Brain microvascular endothelial cell (primary cell): ENCODE data around the gene DTHD1.

Experiments used
- DNase-seq: peaks from one replicate; pipeline ENCODE4 v3.0.0-alpha.2; 2020
- H3K27ac ChIP-seq: fragments of 250-450 bp; sonication (Bioruptor Pico); 2 replicates; pipeline ENCODE4 v1.5.1; 2020; ENCODE audit warnings: mild to moderate bottlenecking, moderate library complexity
- H3K27me3 ChIP-seq: fragments of 250-450 bp; sonication (Bioruptor Pico); replicated peaks from 2 replicates; pipeline ENCODE4 v1.5.1; 2020; ENCODE audit warnings: mild to moderate bottlenecking
- H3K36me3 ChIP-seq: fragments of 250-450 bp; sonication (Bioruptor Pico); replicated peaks from 2 replicates; pipeline ENCODE4 v1.5.1; 2020; ENCODE audit warnings: mild to moderate bottlenecking
- H3K4me3 ChIP-seq: 2 replicates; pipeline ENCODE4 v1.5.1; 2011; ENCODE audit warnings: low read depth, mild to moderate bottlenecking, control low read depth, low read length, moderate library complexity
- CTCF ChIP-seq: IDR thresholded peaks from 2 replicates; pipeline ENCODE4 v1.5.1; 2011; ENCODE audit warnings: low read depth, mild to moderate bottlenecking, moderate library complexity, low read length, control low read depth, inconsistent platforms; ENCODE audit errors: missing control alignments
- in situ Hi-C: cut with HindIII; loops from 2 replicates; pipeline ENCODE4 v1.10.0; 2017; ENCODE audit warnings: low sequenced_read_pairs, low pct_ligation_motif_present

Gene DTHD1

GRCh38 chr4:36358173-36358572, 76.8 kb downstream of the DTHD1 start:
- no peak for TF ChIP-seq CTCF
- in situ Hi-C loops = no loop called here
- H3K27me3 ChIP-seq = no peaks in the 10 kb centered on the region
- no peak overlapping the region for H3K4me3 ChIP-seq
- no peak overlapping the region for H3K27ac ChIP-seq
- DNase-seq = no peak
- H3K36me3 ChIP-seq = no peaks in the 10 kb centered on the region

- no peaks in the 10 kb centered on the region for H3K36me3 ChIP-seq
- DNase-seq = no peak
- no peak overlapping the region for H3K4me3 ChIP-seq
- H3K27me3 ChIP-seq = no peaks in the 10 kb centered on the region
- in situ Hi-C loops = no loop called here
- no peak for TF ChIP-seq CTCF
- no peak overlapping the region for H3K27ac ChIP-seq
Measured at GRCh38 chr4:36360755-36361154, 79.3 kb downstream of the DTHD1 start.

- no peak for DNase-seq
- Histone ChIP-seq H3K27ac (no peak overlapping the region), H3K27me3 (no peaks in the 10 kb centered on the region), H3K36me3 (no peaks in the 10 kb centered on the region), H3K4me3 (no peak overlapping the region)
- in situ Hi-C loops = no loop called here
- TF ChIP-seq CTCF = no peak
Measured at GRCh38 chr4:36363024-36363423, 81.6 kb downstream of the DTHD1 start.

GRCh38 chr4:36374836-36375511, 93.6 kb downstream of the DTHD1 start:
- no peak for TF ChIP-seq CTCF
- no peak overlapping the region for H3K27ac ChIP-seq
- no peak for DNase-seq
- H3K36me3 ChIP-seq = no peaks in the 10 kb centered on the region
- in situ Hi-C loops = no loop called here
- H3K4me3 ChIP-seq = no peak overlapping the region
- H3K27me3 ChIP-seq = no peaks in the 10 kb centered on the region

- no peak for TF ChIP-seq CTCF
- H3K4me3 ChIP-seq = no peak overlapping the region
- H3K27ac ChIP-seq = no peak overlapping the region
- no peak for DNase-seq
- no peaks in the 10 kb centered on the region for H3K27me3 ChIP-seq
- in situ Hi-C loops = no loop called here
- no peaks in the 10 kb centered on the region for H3K36me3 ChIP-seq
Measured at GRCh38 chr4:36385951-36386571, 104.6 kb downstream of the DTHD1 start.

- no peaks in the 10 kb centered on the region for H3K36me3 ChIP-seq
- H3K27ac ChIP-seq = no peak overlapping the region
Measured at GRCh38 chr4:36386691-36387090, 105.3 kb downstream of the DTHD1 start.

More at GRCh38 chr4:36386691-36387090, 105.3 kb downstream of the DTHD1 start:
- in situ Hi-C loops = no loop called here
- DNase-seq = no peak
- Histone ChIP-seq H3K27me3 (no peaks in the 10 kb centered on the region), H3K4me3 (no peak overlapping the region)
- no peak for TF ChIP-seq CTCF
